ENCODE measurements around the gene SERHL2.

DNA sequence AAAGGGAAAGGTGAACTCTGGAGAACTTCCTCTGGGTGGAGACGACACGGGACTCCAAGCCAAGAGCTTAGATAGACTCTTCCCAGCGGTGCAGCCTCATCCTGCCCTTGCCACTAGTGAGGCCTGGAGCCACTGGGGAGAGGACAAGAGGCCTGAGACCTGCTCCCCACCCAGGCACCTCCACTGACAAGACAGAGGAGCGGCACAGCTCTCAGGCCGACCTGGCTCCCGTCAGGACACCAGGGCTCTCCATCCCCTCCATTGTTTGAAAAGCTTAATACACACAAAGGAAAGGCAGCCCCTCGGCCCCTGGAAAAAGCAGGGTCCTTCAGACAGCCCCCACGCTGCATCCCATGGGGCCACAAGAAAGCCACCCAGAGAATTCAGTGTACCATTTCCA, 31.3 kb downstream of the SERHL2 start:
- no peak for TF ChIP-seq POLR2A (IDR thresholded peaks at IDR 0.05)
- TF ChIP-seq, protein P1, sequence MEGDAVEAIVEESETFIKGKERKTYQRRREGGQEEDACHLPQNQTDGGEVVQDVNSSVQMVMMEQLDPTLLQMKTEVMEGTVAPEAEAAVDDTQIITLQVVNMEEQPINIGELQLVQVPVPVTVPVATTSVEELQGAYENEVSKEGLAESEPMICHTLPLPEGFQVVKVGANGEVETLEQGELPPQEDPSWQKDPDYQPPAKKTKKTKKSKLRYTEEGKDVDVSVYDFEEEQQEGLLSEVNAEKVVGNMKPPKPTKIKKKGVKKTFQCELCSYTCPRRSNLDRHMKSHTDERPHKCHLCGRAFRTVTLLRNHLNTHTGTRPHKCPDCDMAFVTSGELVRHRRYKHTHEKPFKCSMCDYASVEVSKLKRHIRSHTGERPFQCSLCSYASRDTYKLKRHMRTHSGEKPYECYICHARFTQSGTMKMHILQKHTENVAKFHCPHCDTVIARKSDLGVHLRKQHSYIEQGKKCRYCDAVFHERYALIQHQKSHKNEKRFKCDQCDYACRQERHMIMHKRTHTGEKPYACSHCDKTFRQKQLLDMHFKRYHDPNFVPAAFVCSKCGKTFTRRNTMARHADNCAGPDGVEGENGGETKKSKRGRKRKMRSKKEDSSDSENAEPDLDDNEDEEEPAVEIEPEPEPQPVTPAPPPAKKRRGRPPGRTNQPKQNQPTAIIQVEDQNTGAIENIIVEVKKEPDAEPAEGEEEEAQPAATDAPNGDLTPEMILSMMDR (IDR thresholded peaks at IDR 0.05) = no peak
- TF ChIP-seq POLR2AphosphoS5 (IDR thresholded peaks at IDR 0.05) = no peak
- TF ChIP-seq EP300 (IDR thresholded peaks at IDR 0.05) = no peak
